Vagina (tissue), 2 donors: ENCODE data around the gene NDOR1.

Experiments used
- CTCF ChIP-seq, 3 experiments: fragments of 450-650 bp in 2 of 3; fragments of 200-600 bp in 1 of 3; sonication (generic) in 1 of 3; IDR thresholded peaks; one replicate each; pipeline ENCODE4 v1.5.1; 2017 to 2019; ENCODE audit warnings: antibody characterized with exemption in 3 of 3, mild to moderate bottlenecking in 2 of 3, moderate library complexity in 2 of 3
- POLR2A ChIP-seq, 2 donors: fragments of 450-650 bp; IDR thresholded peaks; one replicate each; pipeline ENCODE4 v1.6.1; 2017; ENCODE audit warnings: antibody characterized with exemption in 2 of 2, mild to moderate bottlenecking in 2 of 2, moderate library complexity in 2 of 2

- TF ChIP-seq CTCF (IDR thresholded peaks at IDR 0.05) = no peak
- no peak for TF ChIP-seq POLR2A (IDR thresholded peaks at IDR 0.05)
These were observed 32.5 kb downstream of the NDOR1 start for GRCh38 chr9:137237759-137238726.
